HG03378 (cell line): ENCODE measurements around the gene RTN1.
"Not testable (repeated sequence)": the region's sequence is repeated elsewhere in the genome, so short reads cannot be mapped to it uniquely, and the experiment has no call there.

Source experiments
- ATAC-seq: cut with Tn5 transposase; IDR thresholded peaks from one replicate; pipeline ENCODE4 v1.9.1; 2021; ENCODE audit warnings: mild to moderate bottlenecking, moderate library complexity; ENCODE audit not compliant: unreplicated experiment

RTN1 gene

DNA sequence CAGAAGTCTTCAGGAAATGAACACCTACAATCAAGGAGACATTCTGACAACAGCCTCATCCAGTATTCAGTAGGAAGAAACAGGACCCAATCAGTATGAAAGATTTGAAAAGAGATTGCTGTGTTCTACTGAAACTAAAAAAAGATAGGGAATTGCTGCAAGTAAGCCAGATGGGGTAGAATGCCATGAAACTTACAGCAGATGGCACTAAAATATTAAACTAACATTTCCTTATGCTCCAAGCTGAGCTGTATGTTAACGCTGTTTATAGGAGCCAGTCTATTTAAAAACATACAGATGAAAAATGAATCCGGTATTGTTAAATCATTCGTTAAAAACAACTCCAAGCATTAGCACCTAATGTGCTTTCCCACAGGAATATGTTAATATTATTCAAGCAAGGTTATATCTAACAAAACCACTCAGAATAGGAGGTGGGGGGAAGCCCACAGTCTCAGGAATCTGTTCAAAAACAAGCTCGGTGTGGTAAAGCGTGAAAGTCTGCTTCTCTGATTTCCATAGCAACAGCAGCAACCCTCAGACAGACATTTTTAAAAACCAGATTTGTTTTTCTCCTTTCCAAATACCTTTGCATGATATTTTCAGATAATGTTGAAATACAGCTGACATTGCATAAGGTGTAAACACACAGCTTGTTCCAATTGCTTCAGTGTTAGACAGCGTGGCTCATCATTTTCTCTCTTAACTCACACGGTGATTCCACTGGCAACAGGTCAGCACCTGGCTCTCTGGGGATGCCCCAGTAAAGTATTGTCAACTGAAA, 162.6 kb downstream of the RTN1 start:
- ATAC-seq: no peak

DNA sequence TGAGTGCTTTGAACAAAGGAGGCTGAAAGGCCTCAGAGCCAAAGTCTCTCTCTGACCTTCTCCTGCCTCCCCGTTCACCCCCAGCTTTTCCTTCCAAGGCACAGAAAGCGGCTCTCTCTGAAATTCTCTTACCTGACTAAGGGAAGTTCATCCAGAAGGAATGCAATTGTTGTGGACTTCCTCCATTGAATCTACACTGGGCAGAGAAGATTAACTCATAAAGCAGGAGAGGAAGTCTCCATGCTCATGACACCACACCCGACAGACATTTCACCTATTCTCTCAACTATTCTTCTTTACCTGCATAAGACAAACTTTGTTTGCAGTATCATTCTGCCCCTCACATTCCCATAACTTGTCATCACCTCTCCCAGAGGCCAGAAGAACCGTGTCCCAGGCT, 164.7 kb downstream of the RTN1 start:
- no peak for ATAC-seq

DNA sequence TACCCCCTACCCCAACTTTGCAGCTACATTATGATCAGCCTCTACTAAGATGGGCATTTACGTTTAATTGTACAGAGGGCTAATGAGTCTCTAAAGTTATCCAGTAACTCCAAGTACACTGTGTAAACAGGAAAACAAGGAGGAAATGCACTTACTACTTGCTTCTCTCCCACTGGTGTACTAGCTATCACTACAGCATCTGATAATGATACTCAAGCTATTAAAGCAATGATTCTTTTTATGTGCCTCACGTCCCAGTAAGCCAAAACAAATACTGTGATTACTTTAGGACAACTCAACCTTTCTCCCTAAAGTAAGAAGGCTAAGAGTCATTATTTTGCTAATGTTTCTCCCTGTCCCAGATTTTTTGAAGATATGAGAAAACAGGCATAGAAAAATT, 165.3 kb downstream of the RTN1 start:
- no peak for ATAC-seq

DNA sequence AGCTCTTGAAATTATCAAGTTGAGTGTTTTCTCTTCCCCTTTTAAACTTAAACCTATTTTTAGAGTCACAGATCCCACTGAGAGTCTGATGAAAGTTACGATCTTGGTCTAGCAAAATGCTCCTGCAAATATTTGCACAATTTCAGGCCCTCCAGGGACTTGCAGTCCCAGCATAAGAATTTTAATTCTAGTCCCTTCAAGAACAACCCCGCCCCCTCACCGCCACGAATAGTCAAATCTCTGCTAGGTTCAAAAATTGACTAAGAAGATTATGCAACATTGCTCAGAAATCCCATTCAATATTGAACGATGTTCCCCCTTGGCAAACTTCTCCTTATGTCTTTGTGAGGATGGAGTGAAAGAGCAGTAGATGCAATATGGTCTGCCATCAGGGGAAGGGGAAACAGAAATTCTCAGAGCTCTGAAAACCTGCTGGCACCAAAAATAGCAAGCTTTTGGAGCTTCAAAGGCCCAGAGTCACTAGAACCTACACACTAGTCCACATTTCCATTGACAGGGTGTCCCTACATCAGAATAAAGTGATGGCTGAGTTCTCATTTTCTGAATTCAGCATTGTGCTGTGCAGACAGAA, 166.4 kb downstream of the RTN1 start:
- no peak for ATAC-seq

DNA sequence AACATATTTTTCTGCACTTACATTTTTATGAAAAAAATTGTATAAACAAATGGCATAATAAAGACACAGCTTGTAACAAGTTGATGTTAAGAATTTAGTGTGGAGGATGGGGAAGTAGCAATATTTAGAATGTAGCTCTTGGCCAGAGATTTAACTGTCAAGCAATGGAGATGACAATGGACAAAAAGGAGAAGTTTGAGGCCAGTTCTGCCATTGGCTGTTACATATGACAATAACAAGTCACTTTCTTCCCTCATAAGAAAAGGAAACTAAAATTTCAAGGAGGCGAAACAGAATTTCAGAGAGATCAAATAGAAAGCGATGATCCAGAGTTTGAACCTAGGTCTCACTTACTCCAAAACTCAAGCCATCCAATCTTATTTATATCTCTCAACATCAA, 171.1 kb downstream of the RTN1 start:
- no peak for ATAC-seq

DNA sequence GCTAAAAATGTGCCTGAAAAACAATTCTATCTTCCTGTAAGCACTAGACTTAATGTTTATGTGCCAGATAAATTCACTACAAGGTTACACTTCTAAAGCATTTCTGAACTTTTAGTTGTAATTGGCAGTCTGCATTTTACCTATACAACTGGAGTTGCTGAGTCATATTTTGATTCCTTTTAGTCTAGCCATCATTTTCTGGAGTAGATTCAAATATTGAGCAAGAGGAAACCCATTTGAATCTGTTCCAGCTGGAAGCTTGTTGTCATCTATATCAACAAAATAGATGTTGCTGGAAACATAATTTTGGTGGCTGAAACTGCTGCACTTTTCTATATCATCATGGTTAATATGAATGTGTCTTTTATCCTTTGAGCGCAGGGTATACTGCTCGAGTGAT, 171.8 kb downstream of the RTN1 start:
- no peak for ATAC-seq

DNA sequence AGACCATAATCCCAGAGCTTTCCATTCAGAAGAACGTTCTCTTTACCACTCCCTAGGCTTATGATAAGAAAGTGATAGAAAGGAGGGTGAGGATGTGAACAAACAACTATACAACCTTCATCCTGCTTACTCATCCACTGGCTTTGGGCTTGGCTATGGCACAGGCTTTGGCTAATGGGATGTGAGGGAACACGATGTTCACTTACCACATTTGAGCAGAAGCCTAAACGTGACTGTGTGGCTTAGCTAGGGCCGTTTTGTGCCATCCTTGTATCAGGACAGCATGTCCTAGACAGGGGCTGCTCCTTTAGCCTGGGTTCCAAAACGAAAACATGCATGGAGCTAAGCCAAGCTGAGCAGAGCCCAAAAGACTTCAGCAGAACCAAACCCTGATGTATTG, 175.4 kb downstream of the RTN1 start:
- ATAC-seq: no peak

DNA sequence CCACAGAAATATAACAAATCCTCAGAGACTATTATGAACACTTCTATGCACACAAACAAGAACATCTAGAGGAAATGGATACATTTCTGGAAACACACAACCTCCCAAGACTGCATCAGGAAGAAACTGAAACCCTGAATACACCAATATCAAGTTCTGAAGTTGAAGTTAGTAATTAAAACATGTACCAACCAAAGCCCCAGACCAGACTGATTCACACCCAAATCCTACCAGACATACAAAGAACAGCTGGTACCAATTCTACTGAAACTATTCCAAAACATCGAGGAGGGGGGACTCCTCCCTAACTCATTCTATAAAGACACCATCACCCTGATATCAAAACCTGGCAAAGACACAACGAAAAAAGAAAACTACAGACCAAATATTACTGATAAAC, 179.3 kb downstream of the RTN1 start:
- ATAC-seq: no peak

DNA sequence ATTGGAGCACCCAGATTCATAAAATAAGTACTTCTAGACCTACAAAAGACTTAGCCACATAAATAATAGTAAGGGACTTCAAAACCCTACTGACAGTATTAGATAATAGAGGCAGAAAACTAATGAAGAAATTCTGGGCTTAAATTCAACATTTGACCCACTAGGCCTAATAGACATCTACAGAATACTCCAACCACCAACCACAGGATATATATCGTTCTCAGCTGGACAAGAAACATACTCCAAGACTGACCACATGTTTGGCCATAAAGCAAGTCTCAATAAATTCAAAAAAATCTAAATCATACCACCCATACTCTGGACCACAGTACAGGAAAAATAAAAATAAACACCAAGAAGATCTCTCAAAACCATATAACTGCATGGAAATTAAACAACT, 180.2 kb downstream of the RTN1 start:
- ATAC-seq: no peak

DNA sequence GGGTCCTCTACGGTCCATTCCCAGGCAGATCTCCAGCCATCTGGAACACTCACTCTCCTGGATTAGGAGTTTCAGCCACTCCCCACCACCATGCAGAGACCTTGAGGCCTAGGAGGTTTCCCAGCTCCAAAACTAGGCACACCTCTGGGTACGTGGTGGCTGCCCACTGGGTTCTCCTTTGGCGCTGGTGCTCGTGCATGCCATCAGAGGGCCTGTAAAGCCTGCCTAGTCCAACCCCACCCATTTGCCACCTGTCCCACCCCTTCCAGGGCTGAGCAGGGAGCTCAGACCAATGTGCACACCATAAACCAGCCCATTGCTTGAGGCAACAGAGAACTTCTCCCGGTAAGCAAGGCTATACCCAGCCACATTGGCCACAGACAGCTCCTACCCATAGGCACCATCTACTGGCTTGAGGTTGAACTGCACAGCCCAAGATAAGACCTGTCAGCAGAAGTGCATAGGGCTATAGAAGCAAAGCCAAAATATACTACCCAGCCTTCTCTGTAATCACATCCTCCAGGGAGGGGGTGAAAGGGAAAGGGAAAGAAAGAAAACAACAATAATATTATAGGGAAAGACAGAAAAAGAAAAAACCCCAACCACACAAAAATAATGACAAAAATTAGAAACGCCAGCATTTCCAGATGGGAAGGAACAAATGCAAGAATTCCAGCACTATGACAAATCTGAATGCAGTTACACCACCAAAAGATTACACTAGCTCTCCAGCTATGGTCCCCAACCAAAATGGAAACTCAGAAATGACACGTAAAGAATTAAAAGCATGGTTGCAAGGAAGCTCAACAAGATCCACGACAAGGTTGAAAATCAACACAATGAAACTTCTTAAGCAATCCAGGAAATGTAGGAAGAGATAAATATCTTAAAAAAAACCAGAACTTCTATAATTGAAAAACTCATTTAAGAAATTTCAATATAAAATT, 182.1 kb downstream of the RTN1 start:
- ATAC-seq: peak; percentile 99

DNA sequence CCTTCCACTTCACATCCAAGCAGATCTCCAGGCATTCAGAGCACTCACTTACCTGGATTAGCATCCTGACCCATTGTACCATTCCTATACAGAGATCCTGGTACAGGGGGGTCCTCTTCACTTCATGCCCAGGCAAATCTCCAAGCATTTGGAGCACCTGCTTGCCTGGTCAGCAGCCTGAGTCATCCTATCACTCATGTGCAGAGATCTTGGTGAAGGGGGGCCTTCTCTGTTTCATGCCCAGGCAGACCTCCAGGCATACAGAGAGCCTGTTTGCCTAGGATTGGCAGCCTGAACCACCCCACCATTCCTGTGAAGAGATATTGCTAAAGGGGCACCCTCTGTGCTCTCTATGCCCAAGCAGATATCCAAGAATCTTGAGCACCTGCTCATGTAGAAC, 182.9 kb downstream of the RTN1 start:
- no peak for ATAC-seq

DNA sequence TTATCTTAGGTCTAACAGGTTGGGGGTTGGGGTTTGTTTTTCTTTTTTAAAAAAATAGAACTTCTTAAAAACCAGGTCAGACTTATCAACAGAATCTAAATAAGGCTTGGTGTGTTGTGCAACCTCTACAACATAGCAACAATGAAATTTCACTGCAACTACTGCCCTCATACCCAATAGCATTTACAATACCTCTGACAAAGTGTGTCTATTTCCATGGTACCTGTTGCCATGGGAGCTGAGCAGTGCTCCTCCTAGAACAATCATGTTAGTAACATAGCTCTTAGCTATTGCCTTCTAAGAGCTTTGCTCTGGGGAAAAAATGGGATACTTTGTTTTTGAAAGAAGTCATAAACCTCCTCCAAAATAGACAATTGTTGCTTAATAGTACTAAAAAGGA, 190.7 kb downstream of the RTN1 start:
- ATAC-seq: no peak

DNA sequence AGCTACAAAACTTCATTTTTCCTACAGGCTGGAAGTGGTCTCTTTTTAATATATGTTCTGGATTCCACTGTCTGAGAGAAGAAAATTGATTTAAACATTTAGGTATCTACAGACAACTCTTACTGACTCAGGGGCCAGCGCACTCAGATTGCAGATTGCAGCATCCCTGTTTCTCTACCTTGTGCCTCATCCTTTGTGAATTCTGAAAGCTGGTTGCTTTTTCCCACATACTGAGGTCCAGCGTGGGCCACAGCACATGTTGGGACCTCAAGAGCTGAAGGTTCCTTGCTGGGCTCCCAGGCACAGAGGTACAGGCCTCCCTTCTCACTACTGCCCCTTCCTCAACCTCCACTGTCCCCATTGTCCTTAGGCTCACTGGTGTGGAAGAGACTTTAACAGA, 192.2 kb downstream of the RTN1 start:
- no peak for ATAC-seq

DNA sequence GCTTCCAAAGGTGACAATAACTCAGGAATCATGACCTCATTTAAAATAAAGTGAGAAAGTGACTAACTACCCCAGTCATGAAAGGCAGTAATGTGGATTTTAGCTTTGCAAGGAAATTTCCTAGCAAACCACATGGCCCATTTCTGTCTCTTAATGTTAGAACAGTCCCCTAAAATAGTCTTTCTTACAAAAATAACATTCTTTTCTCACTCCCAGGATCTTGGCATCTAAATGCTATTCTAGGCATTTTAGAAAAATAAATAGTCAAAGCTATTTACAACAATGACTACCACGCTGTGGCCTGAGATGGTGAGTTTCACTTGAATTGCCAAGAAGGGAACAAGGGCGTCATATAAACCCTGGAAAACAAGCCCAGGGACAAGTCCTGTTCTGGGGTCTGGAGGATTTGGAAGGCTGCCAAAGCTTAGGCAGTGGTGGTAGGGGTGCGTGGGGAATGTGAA, 192.8 kb downstream of the RTN1 start:
- ATAC-seq: no peak

DNA sequence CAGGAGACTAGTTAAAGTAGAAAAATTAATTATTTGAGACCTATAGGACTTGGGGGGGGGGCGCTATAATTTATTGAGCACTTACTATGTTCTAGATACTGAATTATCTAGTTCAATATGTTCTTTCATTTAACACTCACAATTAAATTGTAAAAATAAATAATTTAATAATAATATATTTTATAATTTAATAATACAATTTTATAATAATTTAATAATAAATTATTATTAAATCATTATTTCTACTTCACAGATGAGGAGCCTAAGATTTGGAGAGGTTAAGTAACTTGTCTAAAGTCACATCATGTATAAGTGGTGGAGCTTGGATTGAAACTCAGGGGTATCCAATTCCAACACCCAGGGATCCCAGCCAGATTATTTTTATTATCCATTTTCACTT, 195.2 kb downstream of the RTN1 start:
- no peak for ATAC-seq

DNA sequence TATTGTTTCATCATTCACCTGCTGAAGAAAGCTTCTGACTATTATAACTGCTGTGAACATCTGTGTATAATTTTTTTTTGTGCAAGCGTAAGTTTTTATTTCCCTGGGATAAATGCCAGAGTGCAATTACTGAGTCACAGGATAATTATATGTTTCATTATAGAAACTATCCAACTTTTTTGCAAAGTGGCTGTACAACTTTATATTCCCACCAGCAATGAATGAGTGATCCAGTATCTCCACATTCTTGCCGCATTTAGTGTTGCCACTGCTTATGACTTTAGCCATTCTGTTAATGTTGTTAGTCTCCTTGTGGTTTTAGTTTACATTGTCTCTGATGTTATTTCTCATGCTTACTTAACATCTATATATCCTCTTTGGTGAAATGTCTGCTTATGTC, 205.8 kb downstream of the RTN1 start:
- ATAC-seq: no peak

DNA sequence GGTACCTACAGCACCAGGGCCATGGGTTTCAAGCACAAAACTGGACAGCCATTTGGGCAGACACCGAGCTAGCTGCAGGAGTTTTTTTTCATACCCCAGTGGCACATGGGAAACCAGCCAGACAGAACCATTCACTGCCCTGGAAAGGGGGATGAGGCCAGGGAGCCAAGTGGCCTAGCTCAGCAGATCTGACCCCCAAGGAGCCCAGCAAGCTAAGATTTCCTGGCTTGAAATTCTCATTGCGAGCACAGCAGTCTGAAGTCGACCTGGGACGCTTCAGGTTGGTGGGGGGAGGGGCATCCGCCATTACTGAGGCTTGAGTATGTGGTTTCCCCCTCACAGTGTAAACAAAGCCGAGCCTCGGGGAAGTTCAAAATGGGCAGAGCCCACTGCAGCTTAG, 212.8 kb downstream of the RTN1 start:
- ATAC-seq: no peak

DNA sequence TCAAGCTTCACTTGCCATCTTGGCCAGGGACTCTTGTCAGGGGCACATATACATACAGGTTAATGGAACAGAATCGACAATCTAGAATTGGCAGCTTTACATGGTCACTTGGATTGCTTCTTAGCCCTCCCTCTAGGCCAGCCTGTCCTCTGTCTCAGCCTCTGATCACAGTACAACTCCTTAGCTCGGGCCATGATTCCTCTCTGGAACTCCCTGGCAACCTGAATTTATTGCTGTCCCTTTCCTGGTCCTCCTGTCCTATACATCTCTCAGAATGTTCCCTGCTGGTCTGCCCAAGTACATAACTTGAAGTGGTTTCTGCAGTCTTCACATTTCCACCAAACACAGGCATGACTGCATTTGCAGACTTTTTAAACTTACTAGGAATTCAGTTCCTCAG, 214.1 kb downstream of the RTN1 start:
- ATAC-seq: no peak

DNA sequence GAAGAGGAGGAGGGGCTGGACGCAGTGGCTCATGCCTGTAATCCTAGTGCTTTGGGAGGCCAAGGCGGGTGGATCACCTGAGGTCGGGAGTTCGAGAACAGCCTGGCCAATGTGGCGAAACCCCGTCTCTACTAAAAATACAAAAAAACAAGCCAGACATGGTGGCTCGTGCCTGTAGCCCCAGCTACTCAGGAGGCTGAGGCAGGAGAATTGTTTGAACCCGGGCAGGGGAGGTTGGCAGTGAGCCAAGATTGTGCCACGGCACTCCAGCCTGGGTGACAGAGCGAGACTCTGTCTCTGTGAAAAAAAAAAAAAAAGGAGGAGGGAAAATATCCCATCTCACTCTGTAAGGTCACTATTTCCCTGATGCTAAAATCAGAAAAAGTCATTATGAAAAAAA, 216.4 kb downstream of the RTN1 start:
- not testable (repeated sequence) for ATAC-seq

DNA sequence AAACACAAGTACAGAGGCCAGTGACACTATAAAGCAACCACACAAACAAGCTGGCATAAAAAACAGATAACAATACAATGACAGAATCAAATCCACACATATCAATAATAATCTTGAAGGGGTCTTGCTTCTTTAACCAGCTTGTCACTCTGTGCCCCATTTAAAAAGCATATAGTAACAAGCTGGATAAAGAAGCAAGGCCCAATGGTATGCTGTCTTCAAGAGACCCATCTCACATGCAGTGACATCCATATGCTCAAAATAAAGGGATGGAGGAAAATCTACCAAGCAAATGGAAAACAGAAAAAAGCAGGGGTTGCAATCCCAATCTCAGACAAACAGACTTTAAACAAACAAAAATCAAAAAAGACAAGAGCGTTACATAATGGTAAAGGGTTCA, 223.7 kb downstream of the RTN1 start:
- ATAC-seq: not testable (repeated sequence)

DNA sequence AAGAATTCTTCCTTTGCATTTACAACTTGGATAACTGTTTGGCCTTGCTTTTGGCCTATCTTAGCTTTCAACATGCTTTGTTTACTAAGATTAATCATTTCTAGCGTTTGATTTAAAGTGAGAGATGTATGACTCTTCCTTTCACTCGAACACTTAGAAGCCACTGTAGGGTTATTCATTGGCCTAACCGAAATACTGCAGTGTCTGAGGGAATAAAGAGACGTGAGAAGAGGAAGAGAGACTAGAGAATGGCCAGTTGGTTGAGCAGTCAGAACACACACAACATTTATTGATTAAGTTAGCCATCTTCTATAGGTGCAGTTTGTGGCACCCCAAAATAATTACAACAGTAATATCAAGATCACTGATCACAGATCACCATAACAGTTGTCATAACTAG, 231.7 kb downstream of the RTN1 start:
- peak; percentile 93 for ATAC-seq

DNA sequence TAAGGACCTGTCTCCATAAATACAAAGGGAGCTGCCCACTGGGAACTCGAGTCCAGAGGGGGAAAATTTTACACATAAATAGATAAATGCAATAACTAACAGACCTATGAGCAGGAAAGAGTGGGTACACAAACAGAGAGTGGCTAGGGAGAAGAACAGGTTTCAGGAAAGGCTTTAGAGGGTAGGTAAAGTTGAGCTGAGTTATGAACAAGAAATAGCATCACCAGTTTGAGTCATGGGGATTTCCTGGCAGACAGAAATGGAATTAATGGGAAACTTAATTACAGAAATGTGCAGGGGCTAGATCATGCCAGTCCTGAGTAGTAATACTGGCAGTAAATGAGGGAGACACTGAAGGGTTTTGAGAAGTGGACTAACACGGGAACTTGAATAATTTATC, 236.0 kb downstream of the RTN1 start:
- no peak for ATAC-seq
